HEK293 (cell line): ENCODE results near the gene MGME1.

Experiments used
- CTCF ChIA-PET: fragments of 350-600 bp; formaldehyde crosslinking; extraction: SDS; loops from one replicate; lab custom pipeline; 2021; ENCODE audit warnings: antibody characterized with exemption; lab: Yijun Ruan, JAX
- POLR2A ChIA-PET: fragments of 300-600 bp; formaldehyde crosslinking; extraction: SDS; loops from one replicate; lab custom pipeline; 2020; ENCODE audit warnings: antibody characterized with exemption, inconsistent platforms; lab: Yijun Ruan, JAX
- H3K27ac ChIP-seq: fragments of 200-500 bp; sonication (Bioruptor generic); 2 replicates; pipeline ENCODE4 v1.5.1; 2014; ENCODE audit warnings: low read depth, low read length, control low read depth, inconsistent platforms; ENCODE audit errors: extremely low read depth
- H3K36me3 ChIP-seq, 2 experiments: fragments of 200-500 bp in 1 of 2; sonication (Bioruptor generic) in 1 of 2; 1 replicate in 1 of 2; 2 replicates in 1 of 2; pipeline ENCODE4 v1.5.1; 2014 to 2017; ENCODE audit warnings: inconsistent platforms in 2 of 2, low read length in 2 of 2; ENCODE audit not compliant: control insufficient read depth in 2 of 2, insufficient read depth in 1 of 2
- H3K4me1 ChIP-seq: fragments of 200-500 bp; sonication (Bioruptor generic); 2 replicates; pipeline ENCODE4 v1.5.1; 2014; ENCODE audit warnings: mild to moderate bottlenecking, low read length, inconsistent platforms; ENCODE audit not compliant: control insufficient read depth, insufficient read depth
- H3K4me3 ChIP-seq: 2 replicates; pipeline ENCODE4 v1.5.1; 2011; ENCODE audit warnings: low read depth, mild to moderate bottlenecking, control low read depth, low read length, moderate library complexity
- H3K9me3 ChIP-seq: fragments of 200-500 bp; sonication (Bioruptor generic); 2 replicates; pipeline ENCODE4 v1.5.1; 2014; ENCODE audit warnings: low read depth, low read length, inconsistent platforms; ENCODE audit not compliant: control insufficient read depth, insufficient read depth
- BCL11A ChIP-seq: fragments of 450-650 bp; formaldehyde crosslinking; IDR thresholded peaks from 2 replicates; pipeline ENCODE4 v1.5.1; 2016; ENCODE audit warnings: low read depth, missing biosample characterization, missing genetic modification characterization
- FEZF1 ChIP-seq: fragments of 450-650 bp; formaldehyde crosslinking; IDR thresholded peaks from 2 replicates; pipeline ENCODE4 v1.5.1; 2016; ENCODE audit warnings: missing biosample characterization, missing genetic modification characterization
- ZEB2 ChIP-seq: fragments of 450-650 bp; formaldehyde crosslinking; IDR thresholded peaks from 2 replicates; pipeline ENCODE4 v1.5.1; 2016; ENCODE audit warnings: missing biosample characterization, missing genetic modification characterization
- ZFP3 ChIP-seq: fragments of 450-650 bp; formaldehyde crosslinking; IDR thresholded peaks from 2 replicates; pipeline ENCODE4 v1.5.1; 2016; ENCODE audit warnings: low read depth, missing biosample characterization, missing genetic modification characterization
- ZNF140 ChIP-seq: fragments of 450-650 bp; formaldehyde crosslinking; IDR thresholded peaks from 2 replicates; pipeline ENCODE4 v1.5.1; 2016; ENCODE audit warnings: missing biosample characterization, missing genetic modification characterization
- ZNF174 ChIP-seq: fragments of 450-650 bp; formaldehyde crosslinking; IDR thresholded peaks from 2 replicates; pipeline ENCODE4 v1.5.0; 2017; ENCODE audit warnings: missing biosample characterization, mild to moderate bottlenecking, missing genetic modification characterization
- ZNF175 ChIP-seq: fragments of 450-650 bp; formaldehyde crosslinking; IDR thresholded peaks from 2 replicates; pipeline ENCODE4 v1.5.1; 2016; ENCODE audit warnings: missing biosample characterization, missing genetic modification characterization
- ZNF211 ChIP-seq: fragments of 450-650 bp; formaldehyde crosslinking; IDR thresholded peaks from 2 replicates; pipeline ENCODE4 v1.5.1; 2016; ENCODE audit warnings: low read depth, missing biosample characterization, missing genetic modification characterization
- ZNF23 ChIP-seq: fragments of 450-650 bp; formaldehyde crosslinking; IDR thresholded peaks from 2 replicates; pipeline ENCODE4 v1.5.1; 2016; ENCODE audit warnings: missing biosample characterization, missing genetic modification characterization, borderline replicate concordance
- ZNF302 ChIP-seq: fragments of 450-650 bp; formaldehyde crosslinking; IDR thresholded peaks from 2 replicates; pipeline ENCODE4 v1.5.1; 2016; ENCODE audit warnings: missing biosample characterization, missing genetic modification characterization, low read depth
- ZNF335 ChIP-seq: fragments of 450-650 bp; formaldehyde crosslinking; conservative IDR thresholded peaks from 2 replicates; pipeline ENCODE4 v1.5.1; 2016; ENCODE audit warnings: missing biosample characterization, missing genetic modification characterization
- ZNF366 ChIP-seq: fragments of 450-650 bp; formaldehyde crosslinking; conservative IDR thresholded peaks from 2 replicates; pipeline ENCODE4 v1.5.1; 2016; ENCODE audit warnings: missing biosample characterization, missing genetic modification characterization
- ZNF426 ChIP-seq: fragments of 450-650 bp; formaldehyde crosslinking; IDR thresholded peaks from 2 replicates; pipeline ENCODE4 v1.5.1; 2017; ENCODE audit warnings: missing biosample characterization, missing genetic modification characterization, mild to moderate bottlenecking, inconsistent platforms, moderate library complexity
- ZNF510 ChIP-seq: fragments of 450-650 bp; formaldehyde crosslinking; IDR thresholded peaks from 2 replicates; pipeline ENCODE4 v1.5.1; 2018; ENCODE audit warnings: mild to moderate bottlenecking, missing genetic modification characterization, missing biosample characterization; ENCODE audit not compliant: insufficient replicate concordance
- ZNF530 ChIP-seq: fragments of 450-650 bp; formaldehyde crosslinking; IDR thresholded peaks from 2 replicates; pipeline ENCODE4 v1.5.1; 2016; ENCODE audit warnings: low read depth, missing biosample characterization, missing genetic modification characterization
- ZNF548 ChIP-seq: fragments of 450-650 bp; formaldehyde crosslinking; IDR thresholded peaks from 2 replicates; pipeline ENCODE4 v1.5.1; 2016; ENCODE audit warnings: missing biosample characterization, missing genetic modification characterization
- ZNF555 ChIP-seq: fragments of 450-650 bp; formaldehyde crosslinking; conservative IDR thresholded peaks from 2 replicates; pipeline ENCODE4 v1.5.1; 2017; ENCODE audit warnings: missing biosample characterization, mild to moderate bottlenecking, missing genetic modification characterization, inconsistent platforms
- ZNF664 ChIP-seq: fragments of 450-650 bp; formaldehyde crosslinking; IDR thresholded peaks from 2 replicates; pipeline ENCODE4 v1.5.1; 2016; ENCODE audit warnings: missing biosample characterization, missing genetic modification characterization
- ZNF707 ChIP-seq: fragments of 450-650 bp; formaldehyde crosslinking; IDR thresholded peaks from 2 replicates; pipeline ENCODE4 v1.5.1; 2016; ENCODE audit warnings: missing biosample characterization, missing genetic modification characterization
- ZNF747 ChIP-seq: fragments of 450-650 bp; formaldehyde crosslinking; IDR thresholded peaks from 2 replicates; pipeline ENCODE4 v1.5.1; 2016; ENCODE audit warnings: missing biosample characterization, missing genetic modification characterization
- TF ChIP-seq, protein P1 (sequence below): fragments of 450-650 bp; formaldehyde crosslinking; IDR thresholded peaks from 2 replicates; pipeline ENCODE4; 2016; ENCODE audit warnings: missing biosample characterization, missing genetic modification characterization
- TF ChIP-seq, protein P2 (sequence below): fragments of 450-650 bp; formaldehyde crosslinking; IDR thresholded peaks from 2 replicates; pipeline ENCODE4 v1.5.0; 2017; ENCODE audit warnings: missing biosample characterization, missing genetic modification characterization, borderline replicate concordance
- TF ChIP-seq, protein P3 (sequence below): fragments of 450-650 bp; formaldehyde crosslinking; optimal IDR thresholded peaks from 2 replicates; pipeline ENCODE3; 2016; ENCODE audit warnings: missing biosample characterization, mild to moderate bottlenecking, missing genetic modification characterization
- TF ChIP-seq, protein P4 (sequence below): fragments of 450-650 bp; formaldehyde crosslinking; IDR thresholded peaks from 2 replicates; pipeline ENCODE4 v1.5.1; 2017; ENCODE audit warnings: missing biosample characterization, missing genetic modification characterization

Gene MGME1

GRCh38 chr20:17921774-17922173 lies 47.0 kb upstream of the MGME1 start (continued):
- TF ChIP-seq ZNF23 (tag by site-specific recombination) (no peak), ZNF510 (tag by site-specific recombination) (no peak), ZNF664 (no peak), ZNF140 (tag by site-specific recombination) (no peak), ZNF530 (no peak), ZEB2 (no peak), ZNF747 (tag by site-specific recombination) (no peak), ZNF707 (tag by site-specific recombination) (no peak), ZNF426 (tag by site-specific recombination) (no peak), ZNF335 (tag by site-specific recombination) (no peak)
- TF ChIP-seq, protein P1, sequence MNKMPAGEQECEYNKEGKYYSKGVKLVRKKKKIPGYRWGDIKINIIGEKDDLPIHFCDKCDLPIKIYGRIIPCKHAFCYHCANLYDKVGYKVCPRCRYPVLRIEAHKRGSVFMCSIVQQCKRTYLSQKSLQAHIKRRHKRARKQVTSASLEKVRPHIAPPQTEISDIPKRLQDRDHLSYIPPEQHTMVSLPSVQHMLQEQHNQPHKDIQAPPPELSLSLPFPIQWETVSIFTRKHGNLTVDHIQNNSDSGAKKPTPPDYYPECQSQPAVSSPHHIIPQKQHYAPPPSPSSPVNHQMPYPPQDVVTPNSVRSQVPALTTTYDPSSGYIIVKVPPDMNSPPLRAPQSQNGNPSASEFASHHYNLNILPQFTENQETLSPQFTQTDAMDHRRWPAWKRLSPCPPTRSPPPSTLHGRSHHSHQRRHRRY: no peak
- TF ChIP-seq, protein P2, sequence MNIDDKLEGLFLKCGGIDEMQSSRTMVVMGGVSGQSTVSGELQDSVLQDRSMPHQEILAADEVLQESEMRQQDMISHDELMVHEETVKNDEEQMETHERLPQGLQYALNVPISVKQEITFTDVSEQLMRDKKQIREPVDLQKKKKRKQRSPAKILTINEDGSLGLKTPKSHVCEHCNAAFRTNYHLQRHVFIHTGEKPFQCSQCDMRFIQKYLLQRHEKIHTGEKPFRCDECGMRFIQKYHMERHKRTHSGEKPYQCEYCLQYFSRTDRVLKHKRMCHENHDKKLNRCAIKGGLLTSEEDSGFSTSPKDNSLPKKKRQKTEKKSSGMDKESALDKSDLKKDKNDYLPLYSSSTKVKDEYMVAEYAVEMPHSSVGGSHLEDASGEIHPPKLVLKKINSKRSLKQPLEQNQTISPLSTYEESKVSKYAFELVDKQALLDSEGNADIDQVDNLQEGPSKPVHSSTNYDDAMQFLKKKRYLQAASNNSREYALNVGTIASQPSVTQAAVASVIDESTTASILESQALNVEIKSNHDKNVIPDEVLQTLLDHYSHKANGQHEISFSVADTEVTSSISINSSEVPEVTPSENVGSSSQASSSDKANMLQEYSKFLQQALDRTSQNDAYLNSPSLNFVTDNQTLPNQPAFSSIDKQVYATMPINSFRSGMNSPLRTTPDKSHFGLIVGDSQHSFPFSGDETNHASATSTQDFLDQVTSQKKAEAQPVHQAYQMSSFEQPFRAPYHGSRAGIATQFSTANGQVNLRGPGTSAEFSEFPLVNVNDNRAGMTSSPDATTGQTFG (tag by site-specific recombination): no peak

- POLR2A ChIA-PET: no interaction called here
These were observed 43.5 kb upstream of the MGME1 start for GRCh38 chr20:17925141-17925939.

GRCh38 chr20:17925940-17926300 lies 42.9 kb upstream of the MGME1 start:
- ChIA-PET POLR2A (no interaction called here), CTCF (interaction anchor here (0.5 to 0.9 kb wide), 2 partner anchors 26 to 309 kb away, joined by 4 to 5 read pairs; no protein-coding TSS in a partner anchor)
- Histone ChIP-seq H3K9me3 (no peaks in the 10 kb centered on the region), H3K4me3 (no peak overlapping the region), H3K36me3 (no peaks in the 10 kb centered on the region), H3K4me1 (no peaks in the 10 kb centered on the region), H3K27ac (no peak overlapping the region)
- TF ChIP-seq ZNF366 (tag by site-specific recombination): no peak
- no peak for TF ChIP-seq BCL11A

More at GRCh38 chr20:17925141-17925939, 43.5 kb upstream of the MGME1 start:
- no peak overlapping the region for H3K4me3 ChIP-seq
- CTCF ChIA-PET: interaction anchor here (0.5 to 1.3 kb wide), 2 partner anchors 14 to 25 kb away, joined by 5 read pairs; no protein-coding TSS in a partner anchor
- TF ChIP-seq FEZF1 (no peak), ZNF302 (tag by site-specific recombination) (no peak)
- TF ChIP-seq, all 188 proteins: peak for 0
- Histone ChIP-seq H3K9me3 (no peaks in the 10 kb centered on the region), H3K4me1 (no peaks in the 10 kb centered on the region), H3K36me3 (no peaks in the 10 kb centered on the region), H3K27ac (no peak overlapping the region)

GRCh38 chr20:17928211-17928611 lies 40.6 kb upstream of the MGME1 start:
- Histone ChIP-seq H3K36me3 (no peaks in the 10 kb centered on the region), H3K9me3 (no peaks in the 10 kb centered on the region), H3K4me1 (no peaks in the 10 kb centered on the region), H3K4me3 (no peak overlapping the region), H3K27ac (no peak overlapping the region)
- POLR2A ChIA-PET: no interaction called here
- CTCF ChIA-PET: interaction anchor here (0.6 kb wide), 2 partner anchors 106 to 349 kb away, joined by 3 read pairs; no protein-coding TSS in a partner anchor
- TF ChIP-seq, protein P3, sequence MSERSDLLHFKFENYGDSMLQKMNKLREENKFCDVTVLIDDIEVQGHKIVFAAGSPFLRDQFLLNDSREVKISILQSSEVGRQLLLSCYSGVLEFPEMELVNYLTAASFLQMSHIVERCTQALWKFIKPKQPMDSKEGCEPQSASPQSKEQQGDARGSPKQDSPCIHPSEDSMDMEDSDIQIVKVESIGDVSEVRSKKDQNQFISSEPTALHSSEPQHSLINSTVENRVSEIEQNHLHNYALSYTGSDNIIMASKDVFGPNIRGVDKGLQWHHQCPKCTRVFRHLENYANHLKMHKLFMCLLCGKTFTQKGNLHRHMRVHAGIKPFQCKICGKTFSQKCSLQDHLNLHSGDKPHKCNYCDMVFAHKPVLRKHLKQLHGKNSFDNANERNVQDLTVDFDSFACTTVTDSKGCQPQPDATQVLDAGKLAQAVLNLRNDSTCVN (tag by site-specific recombination): no peak
- TF ChIP-seq ZNF555 (no peak), ZNF174 (no peak), ZNF140 (tag by site-specific recombination) (no peak), ZNF211 (tag by site-specific recombination) (no peak), ZFP3 (no peak), ZNF175 (tag by site-specific recombination) (no peak), ZNF548 (tag by site-specific recombination) (no peak)
- TF ChIP-seq, protein P4, sequence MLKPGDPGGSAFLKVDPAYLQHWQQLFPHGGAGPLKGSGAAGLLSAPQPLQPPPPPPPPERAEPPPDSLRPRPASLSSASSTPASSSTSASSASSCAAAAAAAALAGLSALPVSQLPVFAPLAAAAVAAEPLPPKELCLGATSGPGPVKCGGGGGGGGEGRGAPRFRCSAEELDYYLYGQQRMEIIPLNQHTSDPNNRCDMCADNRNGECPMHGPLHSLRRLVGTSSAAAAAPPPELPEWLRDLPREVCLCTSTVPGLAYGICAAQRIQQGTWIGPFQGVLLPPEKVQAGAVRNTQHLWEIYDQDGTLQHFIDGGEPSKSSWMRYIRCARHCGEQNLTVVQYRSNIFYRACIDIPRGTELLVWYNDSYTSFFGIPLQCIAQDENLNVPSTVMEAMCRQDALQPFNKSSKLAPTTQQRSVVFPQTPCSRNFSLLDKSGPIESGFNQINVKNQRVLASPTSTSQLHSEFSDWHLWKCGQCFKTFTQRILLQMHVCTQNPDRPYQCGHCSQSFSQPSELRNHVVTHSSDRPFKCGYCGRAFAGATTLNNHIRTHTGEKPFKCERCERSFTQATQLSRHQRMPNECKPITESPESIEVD: no peak
